D721Med (cell line): ENCODE results near the gene IFNL1.

Source experiments
- DNase-seq: peaks from one replicate; pipeline ENCODE4 v3.0.0; 2011; ENCODE audit warnings: low spot score; ENCODE audit not compliant: insufficient read length
- FAIRE-seq: peaks from 2 replicates; lab custom pipeline; 2011; peaks lifted over from hg19 to GRCh38; lab: Jason Lieb, UNC
- TF ChIP-seq, protein P1 (sequence below): IDR thresholded peaks from 2 replicates; pipeline ENCODE4 v1.5.1; 2012; ENCODE audit warnings: mild to moderate bottlenecking, control low read depth; ENCODE audit not compliant: insufficient read depth; ENCODE audit errors: missing control alignments

Gene IFNL1

DNA sequence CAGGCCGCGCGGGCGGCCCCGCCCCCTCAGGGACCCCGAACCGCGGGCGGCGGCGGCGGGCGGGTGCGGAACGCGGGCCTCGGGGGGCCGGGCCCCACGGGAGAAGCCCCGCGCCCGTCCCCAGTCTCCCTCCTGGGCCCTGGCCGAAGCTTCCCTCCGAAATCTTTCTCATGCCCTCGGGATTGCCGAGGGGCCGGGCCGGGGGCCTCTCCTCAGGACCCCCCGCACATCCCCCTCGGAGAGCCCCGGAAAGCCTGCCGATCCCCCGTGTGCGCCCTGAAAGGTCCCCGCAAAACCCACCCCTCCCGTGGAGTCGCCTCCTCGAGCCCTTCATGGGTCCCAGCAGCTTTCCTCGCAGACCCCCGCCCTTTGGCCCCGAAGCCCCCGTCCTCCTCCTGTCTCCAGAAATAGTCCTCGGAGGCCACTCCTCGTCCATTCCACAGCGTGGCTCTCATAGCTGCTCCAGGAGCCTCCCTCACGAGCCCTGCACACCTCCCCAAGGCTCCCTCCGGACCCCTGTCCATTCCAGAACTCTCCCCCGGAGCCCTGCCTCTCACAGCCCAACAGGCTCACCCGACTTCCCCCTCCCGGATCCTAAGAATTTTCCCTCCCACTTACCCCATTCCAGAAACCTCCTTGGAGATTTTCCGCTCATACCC, 46.6 kb downstream of the IFNL1 start:
- TF ChIP-seq, protein P1, sequence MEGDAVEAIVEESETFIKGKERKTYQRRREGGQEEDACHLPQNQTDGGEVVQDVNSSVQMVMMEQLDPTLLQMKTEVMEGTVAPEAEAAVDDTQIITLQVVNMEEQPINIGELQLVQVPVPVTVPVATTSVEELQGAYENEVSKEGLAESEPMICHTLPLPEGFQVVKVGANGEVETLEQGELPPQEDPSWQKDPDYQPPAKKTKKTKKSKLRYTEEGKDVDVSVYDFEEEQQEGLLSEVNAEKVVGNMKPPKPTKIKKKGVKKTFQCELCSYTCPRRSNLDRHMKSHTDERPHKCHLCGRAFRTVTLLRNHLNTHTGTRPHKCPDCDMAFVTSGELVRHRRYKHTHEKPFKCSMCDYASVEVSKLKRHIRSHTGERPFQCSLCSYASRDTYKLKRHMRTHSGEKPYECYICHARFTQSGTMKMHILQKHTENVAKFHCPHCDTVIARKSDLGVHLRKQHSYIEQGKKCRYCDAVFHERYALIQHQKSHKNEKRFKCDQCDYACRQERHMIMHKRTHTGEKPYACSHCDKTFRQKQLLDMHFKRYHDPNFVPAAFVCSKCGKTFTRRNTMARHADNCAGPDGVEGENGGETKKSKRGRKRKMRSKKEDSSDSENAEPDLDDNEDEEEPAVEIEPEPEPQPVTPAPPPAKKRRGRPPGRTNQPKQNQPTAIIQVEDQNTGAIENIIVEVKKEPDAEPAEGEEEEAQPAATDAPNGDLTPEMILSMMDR, result no peak
- DNase-seq (no peak), FAIRE-seq (no peak)

DNA sequence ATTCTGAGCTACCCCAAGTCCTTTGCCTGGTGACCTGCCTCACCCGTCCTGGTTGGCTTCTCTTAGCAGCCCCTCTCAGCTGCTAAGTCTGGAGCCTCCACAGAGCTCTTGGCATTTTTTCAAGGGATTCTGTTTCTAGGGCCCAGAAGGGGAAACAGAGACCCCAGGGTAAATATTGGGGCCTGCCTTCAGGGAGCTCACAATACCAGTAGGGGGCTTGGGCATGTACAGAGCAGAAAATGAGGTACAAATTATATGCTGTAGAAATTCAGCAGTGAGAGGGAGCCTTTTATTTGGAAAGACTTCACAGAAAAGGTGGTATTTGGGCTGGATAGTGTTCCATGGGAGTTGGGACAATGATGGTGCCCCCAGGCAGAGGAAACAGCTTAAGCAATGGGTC, 49.7 kb downstream of the IFNL1 start:
- DNase-seq (no peak), FAIRE-seq (no peak)
- TF ChIP-seq, protein P1, result no peak

DNA sequence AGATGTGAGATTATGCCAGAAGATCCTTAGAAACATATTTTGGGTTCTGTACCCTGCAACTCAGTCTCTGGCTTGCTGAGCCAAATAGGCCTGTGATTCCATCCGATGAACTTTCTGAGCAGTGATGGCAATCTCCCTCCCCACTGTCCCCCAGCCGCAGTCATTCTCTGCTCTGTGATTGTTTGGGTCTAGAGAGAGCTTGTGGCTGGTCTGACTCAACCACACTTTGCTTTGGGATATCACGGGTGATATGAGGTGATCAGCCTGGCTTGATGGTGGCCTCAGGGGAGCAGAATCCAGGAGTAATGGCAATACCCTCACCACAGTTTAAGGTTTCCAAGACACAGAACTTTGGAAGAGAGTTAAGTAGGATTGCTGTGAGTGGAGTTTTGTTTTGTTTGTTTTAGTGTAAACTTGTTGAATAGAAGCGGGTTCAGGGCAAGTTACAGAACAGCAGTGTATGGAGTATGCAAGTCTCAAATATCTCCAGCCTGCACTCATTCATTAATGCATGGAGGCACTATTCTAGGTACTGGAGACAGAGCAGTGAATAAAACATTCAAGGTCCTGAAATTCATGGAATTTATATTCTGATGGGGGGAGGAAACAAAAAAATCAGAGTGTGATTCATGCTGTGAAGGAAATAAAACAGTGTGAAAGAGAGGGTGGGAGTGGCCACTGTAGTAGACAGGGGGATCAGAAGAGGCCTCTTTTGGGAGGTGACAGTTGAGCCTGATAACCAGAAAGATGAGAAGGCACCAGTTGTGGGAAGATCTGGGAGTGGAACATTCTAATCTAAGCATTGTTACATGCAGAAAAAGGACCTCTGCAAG, 51.3 kb downstream of the IFNL1 start:
- TF ChIP-seq, protein P1, result no peak
- FAIRE-seq (no peak), DNase-seq (no peak)
